CD4-positive, alpha-beta T cell treated with Interleukin-6 at 100 ng/mL for 8 hours (primary cell): Measurements from ENCODE around the gene AFTPH.
A peak's percentile ranks its signal among the peaks of the same experiment; 100 is the strongest.

Experiments used
- DNase-seq: peaks from one replicate; pipeline ENCODE4 v3.0.0-alpha.2; 2020; ENCODE audit warnings: mixed read lengths, low spot score

Gene AFTPH

GRCh38 chr2:64593035-64593655 lies 69.0 kb downstream of the AFTPH start:
- DNase-seq = no peak

DNA sequence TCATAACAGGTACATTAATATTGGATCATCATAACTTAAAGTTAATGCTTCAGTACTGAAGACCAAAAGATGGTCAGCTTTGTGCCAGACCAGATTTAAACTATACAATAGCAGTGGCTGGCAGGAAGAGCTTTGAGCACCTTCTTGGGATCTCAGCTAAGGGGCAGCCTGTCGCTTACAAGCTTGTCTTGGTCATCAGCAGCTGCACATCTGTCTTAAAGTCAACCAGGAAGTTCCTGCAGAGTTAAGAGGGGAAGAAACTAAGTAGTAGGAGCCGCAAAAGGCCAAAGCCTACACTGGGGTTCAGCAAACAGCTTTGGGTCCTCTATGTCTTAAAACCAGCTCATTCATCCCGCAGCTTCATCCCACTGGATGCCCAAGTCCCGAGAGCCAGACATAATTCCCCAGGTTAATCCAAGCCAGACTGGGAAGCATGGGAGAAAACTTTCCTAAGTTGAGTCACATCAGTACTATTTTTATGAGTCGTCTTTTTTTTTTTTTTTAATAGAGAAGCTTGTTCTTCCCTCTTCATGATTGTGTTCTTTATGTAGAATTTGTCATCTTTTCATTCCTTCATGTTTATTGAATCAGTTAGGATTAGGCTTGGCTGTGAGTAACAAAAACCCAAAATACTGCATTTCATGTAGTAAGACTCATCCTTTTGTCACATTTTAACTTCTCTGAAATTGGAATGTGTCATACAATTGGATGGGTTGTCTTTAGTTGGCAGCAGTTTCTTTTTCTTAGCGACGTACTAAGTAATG lies 70.3 kb downstream of the AFTPH start:
- DNase-seq = no peak

GRCh38 chr2:64595397-64596176 lies 71.5 kb downstream of the AFTPH start:
- DNase-seq = no peak

DNA sequence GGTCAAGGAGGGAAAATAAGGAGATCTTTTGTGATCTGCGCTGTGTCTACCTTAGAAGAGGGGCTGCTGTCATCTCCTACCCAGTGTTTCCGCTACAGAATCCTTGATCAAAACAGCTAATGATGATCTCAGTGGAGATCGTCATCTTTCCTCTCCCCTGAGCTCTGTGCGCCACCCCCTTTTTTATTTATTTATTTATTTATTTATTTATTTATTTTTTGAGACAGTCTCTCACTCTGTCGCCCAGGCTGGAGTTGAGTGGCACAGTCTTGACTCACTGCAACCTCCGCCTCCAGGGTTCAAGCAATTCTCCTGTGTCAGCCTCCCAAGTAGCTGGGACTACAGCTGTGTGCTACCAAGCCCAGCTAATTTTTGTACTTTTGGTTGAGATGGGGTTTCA lies 74.1 kb downstream of the AFTPH start:
- DNase-seq = no peak

DNA sequence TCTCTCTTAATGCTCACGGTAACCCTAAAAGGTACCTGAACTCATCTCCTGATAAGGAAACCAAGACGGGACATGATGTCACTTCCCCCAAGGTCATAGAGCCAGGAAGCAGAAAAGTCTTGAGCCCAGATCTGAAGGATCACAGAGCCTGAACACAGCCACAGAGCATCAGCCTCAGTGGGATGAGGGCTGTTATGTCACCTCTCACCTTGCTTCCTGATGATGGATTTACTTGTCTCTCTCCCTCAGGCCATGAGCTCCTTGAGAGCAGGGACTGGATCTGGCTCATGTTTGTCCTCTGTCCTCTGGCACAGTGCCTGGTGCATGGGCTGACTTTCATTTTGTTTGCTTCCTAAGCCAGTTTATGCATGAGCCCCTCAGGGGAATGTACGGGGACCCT lies 75.3 kb downstream of the AFTPH start:
- DNase-seq = no peak

GRCh38 chr2:64601034-64601754 lies 77.1 kb downstream of the AFTPH start:
- no peak for DNase-seq

DNA sequence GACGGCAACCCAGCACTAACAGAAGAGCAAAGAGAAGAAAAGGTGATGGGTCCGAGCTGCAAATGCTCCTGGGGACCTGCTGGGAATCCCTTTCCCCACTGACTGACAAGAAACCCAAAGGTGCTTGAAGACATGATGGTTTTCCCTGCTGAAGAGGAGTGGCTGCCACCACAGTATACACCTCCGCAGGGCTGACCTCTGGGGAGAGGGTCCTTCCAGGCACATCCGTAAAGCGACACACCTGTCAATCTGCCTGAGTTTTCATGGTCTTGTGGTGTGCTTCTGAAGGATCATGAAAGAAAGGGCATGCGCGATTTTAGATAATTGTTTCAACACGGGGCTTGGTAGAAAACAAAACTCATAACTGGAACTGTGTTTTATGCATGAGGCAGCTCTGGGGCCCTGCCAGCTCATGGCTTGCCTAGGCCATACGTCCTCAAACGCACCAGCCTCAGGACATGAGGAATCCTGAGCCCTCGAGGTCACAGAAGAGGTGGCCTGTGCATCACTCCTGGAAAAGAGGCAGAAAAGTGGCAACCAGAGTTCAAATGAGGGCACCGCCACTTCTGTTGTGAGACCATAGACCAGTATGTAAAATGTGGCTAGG lies 77.8 kb downstream of the AFTPH start:
- no peak for DNase-seq

DNA sequence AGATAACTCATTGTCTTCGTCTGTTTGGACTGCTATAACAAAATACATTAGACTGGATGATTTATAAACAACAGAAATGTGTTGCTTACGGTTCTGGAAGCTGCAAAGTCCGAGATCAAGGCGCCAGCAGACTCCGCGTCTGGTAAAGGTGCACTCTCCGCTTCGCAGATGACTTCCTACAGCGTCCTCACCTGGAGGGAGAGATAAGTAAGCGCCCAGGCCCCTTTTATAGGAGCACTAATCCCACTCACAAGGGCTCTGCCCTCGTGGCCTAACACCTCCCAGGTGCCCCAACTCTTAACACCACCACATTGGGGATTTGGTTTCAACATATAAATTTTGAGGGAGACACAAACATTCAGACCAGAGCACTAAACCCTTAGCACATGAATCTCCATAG lies 78.3 kb downstream of the AFTPH start:
- no peak for DNase-seq

GRCh38 chr2:64604155-64604554 lies 80.0 kb downstream of the AFTPH start:
- no peak for DNase-seq

DNA sequence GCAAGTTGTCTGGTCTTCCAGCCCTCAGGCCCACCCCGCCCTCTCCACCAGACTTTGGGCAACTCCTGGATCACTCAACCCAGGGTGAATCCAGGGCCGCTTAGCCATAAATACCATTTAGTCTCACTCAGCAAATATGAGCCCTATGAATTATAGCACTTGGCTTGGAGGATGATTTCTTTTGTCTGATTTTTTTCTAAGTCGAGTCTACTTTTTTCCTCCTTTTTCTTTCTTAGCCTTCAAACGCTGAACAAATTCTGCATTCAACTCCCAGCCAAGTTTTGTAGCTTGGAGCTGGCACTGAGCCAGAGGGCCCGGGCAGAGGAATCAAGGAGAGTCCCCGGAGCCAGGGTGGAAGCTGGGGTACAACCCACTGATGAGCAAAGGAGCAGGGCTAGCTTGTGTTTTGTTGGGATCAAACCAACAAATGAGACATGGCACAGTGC lies 80.9 kb downstream of the AFTPH start:
- no peak for DNase-seq

- no peak for DNase-seq
These were observed 81.9 kb downstream of the AFTPH start for GRCh38 chr2:64605991-64606478.

DNA sequence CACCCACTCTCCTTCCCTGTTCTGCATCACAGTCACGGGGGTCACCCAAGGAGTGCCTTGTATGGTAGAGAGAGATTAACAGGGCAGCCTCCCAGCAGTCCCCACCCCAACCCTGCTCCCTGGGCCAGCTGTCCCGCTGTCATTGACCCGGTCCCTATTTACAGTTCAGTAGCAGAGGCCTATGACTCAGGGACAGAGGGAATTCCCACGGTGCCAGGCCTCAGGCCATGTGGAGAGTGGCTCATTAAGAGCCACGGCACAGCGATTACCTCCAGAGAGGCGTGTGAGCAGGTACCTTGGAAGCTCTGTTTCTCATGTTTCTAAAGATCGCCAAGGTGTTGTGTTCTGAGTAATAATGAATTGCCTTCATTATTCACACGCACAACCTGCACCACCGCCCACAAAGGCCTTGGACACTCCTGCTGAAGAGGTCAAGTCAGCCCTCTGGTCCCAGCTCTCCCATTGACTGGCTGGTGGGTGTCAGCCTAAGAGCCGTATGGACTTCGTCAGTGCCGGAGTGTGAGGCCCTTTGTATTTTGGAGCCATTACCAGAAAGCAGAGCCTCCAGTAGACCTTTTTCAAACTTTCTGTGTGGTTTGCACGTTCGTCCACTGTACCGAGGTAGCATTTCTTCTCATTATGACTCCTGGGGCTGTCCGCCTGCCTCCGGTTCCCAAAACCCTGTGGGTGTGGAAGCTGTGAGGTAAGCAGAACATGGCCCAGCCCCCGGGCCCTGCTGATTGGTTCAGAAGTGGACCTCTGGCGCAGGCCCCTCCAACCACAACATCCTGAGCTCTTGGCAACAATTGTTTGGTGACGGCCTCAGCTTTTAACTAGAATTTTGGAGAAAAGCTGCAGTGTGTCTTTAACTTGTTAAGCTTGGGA lies 82.6 kb downstream of the AFTPH start:
- peak; percentile 87 for DNase-seq

DNA sequence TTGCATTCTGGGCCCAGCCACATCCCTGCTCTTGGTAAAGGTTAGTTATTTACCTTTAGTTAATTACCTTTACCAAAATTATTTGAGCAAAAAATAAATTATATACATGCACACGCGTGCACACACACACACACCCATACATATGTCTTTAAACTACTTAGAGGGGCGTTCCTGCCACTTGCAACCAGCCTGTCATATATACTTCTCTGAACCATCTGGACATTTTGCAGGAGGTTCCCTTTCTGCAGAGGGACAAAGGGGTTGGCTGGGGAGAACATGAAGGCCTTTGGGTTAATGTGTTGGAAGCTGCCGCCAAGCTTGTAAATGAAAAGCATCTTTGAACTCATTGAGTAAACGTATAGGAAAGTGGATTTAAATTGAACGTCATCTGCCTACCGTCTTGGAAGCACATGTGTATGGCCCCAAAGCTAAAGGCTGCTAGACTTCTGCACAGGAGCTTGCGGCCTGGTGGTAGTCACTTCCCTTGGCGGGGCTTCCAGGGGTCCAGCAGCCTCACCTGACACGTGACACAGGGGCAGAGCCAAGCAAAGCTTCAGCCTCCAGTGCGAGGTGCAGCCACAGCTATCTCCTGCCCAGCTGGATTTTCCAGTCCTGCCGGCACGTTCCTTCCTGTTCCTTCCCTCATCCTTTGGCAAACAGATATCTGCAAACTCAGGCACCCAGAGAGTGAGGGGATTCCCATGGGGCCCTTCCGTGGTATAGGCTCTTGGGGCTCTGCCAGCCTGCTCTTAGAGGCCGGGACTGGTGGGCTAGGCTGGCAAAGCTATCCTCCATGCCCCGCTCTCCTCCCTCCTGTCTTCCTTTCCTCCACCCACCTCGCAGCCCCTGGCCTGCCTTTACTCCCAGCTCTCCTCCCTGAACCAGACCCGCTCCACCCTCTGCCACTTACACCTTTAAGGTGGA lies 83.5 kb downstream of the AFTPH start:
- no peak for DNase-seq

GRCh38 chr2:64608867-64609226 lies 84.7 kb downstream of the AFTPH start:
- no peak for DNase-seq

GRCh38 chr2:64609227-64609941 lies 85.3 kb downstream of the AFTPH start:
- DNase-seq = peak; percentile 53

GRCh38 chr2:64609942-64610281 lies 85.8 kb downstream of the AFTPH start:
- DNase-seq = no peak

DNA sequence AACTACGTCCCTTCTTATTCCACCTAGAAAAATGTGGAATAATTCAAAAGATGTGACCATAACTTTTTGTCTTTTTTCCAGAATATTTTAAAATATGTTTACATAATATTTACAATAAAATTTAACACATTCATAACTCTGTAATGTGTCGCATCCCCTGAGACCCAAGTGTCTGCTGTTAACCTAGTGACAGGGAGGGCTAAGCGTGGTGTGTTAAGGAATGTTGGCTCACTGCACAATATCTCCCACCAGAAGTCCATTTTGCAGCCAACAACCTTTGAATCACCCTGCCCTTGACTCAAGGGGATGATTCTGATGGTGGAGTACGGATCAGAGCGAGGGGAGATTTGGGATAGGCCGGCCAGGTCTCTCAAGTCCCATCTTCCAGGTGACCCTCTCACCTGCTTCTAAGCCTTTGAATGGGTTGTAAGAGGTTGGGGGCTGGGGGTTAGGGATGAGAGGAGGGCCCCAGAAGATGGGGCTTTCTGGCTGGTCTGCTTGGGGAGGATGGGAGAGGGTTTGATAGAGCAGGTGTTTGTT lies 86.3 kb downstream of the AFTPH start:
- no peak for DNase-seq

DNA sequence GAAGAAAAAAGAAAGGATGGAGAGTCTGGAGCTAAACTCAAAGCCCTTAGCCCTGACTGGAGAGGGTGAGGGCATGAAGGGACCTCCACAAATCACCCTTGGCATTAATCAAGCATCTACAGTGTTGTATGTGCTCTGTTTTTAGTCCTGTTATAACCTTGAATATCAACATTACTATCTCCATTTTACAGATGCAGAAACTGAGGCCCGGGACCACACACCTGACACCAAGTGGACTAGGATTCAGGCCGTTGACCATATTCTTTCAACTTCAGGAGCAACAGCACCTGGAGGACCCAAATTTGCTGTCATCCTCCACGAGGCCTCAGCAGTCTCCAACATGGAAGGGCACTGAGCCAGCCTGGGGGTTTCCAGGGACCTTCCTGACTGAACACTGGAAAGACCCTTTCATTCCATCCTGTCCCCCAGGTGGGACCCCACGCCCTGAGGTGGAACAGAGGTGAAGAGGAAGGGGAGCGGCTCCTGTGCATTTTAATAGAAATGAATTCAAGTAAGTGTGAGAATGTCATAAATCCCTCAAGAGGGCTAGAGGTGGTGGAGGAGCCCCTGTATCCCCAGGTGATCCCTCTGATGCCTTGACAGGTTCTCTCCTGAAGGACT lies 88.6 kb downstream of the AFTPH start:
- no peak for DNase-seq
